SK-N-SH treated with all-trans-retinoic acid at 6 μM for 48 hours (cell line): ENCODE measurements around the gene C11orf91.

Experiments
- ARNTL ChIP-seq: fragments of 450-650 bp; formaldehyde crosslinking; IDR thresholded peaks from 2 replicates; pipeline ENCODE4 v1.5.0; 2020; ENCODE audit warnings: low read depth, mild to moderate bottlenecking, moderate library complexity, borderline replicate concordance
- CSDC2 ChIP-seq: fragments of 250-450 bp; sonication (Bioruptor Pico); IDR thresholded peaks from 2 replicates; pipeline ENCODE4 v1.5.0; 2020; ENCODE audit warnings: mild to moderate bottlenecking, moderate library complexity
- ISL1 ChIP-seq: fragments of 250-450 bp; sonication (Bioruptor Pico); IDR thresholded peaks from 2 replicates; pipeline ENCODE4 v2.1.2; 2022; ENCODE audit warnings: mild to moderate bottlenecking, moderate library complexity
- OSR1 ChIP-seq: fragments of 250-450 bp; sonication (Bioruptor Pico); IDR thresholded peaks from 2 replicates; pipeline ENCODE4 v1.8.0; 2022; ENCODE audit warnings: moderate library complexity, mild to moderate bottlenecking, inconsistent platforms
- SNAI2 ChIP-seq: fragments of 250-450 bp; sonication (Bioruptor Pico); IDR thresholded peaks from 2 replicates; pipeline ENCODE4 v1.5.0; 2020; ENCODE audit warnings: mild to moderate bottlenecking, moderate library complexity
- ZC3H10 ChIP-seq: fragments of 250-450 bp; sonication (Bioruptor Pico); IDR thresholded peaks from 2 replicates; pipeline ENCODE4 v1.5.1; 2021; ENCODE audit warnings: mild to moderate bottlenecking, moderate library complexity
- ZFP30 ChIP-seq: fragments of 450-650 bp; formaldehyde crosslinking; IDR thresholded peaks from 2 replicates; pipeline ENCODE4 v1.5.0; 2022; ENCODE audit warnings: mild to moderate bottlenecking, moderate library complexity
- TF ChIP-seq, protein P1 (sequence below): fragments of 250-450 bp; sonication (Bioruptor Pico); IDR thresholded peaks from 2 replicates; pipeline ENCODE4 v1.5.1; 2020; ENCODE audit warnings: low read depth, mild to moderate bottlenecking, moderate library complexity

DNA sequence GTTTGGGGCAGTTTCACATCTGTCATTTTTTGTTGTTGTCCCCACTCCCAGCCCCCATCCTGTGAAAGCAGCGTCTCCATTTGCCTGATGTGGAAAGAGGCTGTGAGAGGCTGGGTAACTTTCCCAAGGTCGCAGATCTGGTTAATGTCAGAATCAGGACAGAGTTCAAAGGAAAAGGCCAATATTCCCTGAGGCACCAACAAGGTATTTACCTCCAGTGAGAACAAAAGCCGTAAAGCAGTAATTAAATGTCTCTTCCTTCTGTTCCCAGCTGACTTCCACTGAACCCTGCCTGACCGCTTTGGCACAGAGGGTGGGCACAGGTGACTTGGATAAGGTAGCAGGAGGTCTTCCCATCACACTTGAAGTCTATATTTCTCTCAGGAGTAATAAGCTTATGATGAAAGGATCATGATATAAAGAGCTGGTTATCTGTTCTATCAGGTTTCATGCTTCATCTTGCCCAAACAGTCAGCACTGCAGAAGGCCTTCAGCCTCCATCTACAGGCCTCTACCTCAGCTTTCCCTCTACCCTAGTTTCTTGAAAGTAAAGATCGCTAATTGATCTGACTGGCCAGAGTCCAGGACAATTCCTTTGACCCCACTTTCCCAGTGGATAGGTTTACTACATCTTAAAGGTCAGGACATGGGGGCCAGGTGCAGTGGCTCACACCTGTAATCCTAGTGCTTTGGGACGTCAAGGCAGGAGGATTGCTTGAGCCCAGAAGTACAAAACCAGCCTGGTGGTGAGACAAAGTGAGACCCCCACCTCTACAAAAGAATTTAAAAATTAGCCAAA is 9.4 kb downstream of the C11orf91 start:
- TF ChIP-seq ARNTL (CRISPR knock-in tag) (no peak), OSR1 (CRISPR knock-in tag) (no peak), ZC3H10 (CRISPR knock-in tag) (no peak), ZFP30 (CRISPR knock-in tag) (no peak), ISL1 (CRISPR knock-in tag) (no peak), CSDC2 (CRISPR knock-in tag) (0 out of 2 replicates have a peak, but pooled peaks have one; percentile 1), SNAI2 (CRISPR knock-in tag) (no peak)
- TF ChIP-seq, protein P1, sequence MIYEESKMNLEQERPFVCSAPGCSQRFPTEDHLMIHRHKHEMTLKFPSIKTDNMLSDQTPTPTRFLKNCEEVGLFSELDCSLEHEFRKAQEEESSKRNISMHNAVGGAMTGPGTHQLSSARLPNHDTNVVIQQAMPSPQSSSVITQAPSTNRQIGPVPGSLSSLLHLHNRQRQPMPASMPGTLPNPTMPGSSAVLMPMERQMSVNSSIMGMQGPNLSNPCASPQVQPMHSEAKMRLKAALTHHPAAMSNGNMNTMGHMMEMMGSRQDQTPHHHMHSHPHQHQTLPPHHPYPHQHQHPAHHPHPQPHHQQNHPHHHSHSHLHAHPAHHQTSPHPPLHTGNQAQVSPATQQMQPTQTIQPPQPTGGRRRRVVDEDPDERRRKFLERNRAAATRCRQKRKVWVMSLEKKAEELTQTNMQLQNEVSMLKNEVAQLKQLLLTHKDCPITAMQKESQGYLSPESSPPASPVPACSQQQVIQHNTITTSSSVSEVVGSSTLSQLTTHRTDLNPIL: no peak
